H1 (cell line): ENCODE measurements around the gene CD164L2. TPM values are rescaled to one million over a fixed set of nuclear protein-coding genes. Genes with fewer than 3 reads are reported as not detected.

Experiments
- CTCF ChIA-PET: fragments of 300-600 bp; sonication (Branson Sonifier 250); formaldehyde crosslinking; loops from one replicate; lab custom pipeline; 2021; ENCODE audit not compliant: partially characterized antibody; lab: Charles Lee
- POLR2A ChIA-PET: fragments of 300-600 bp; sonication (Branson Sonifier 250); formaldehyde crosslinking; loops from one replicate; lab custom pipeline; 2021; ENCODE audit warnings: inconsistent platforms; ENCODE audit not compliant: partially characterized antibody; lab: Charles Lee
- DNase-seq, 2 experiments: peaks; one replicate each; pipeline versions ENCODE4 v3.0.0 to v3.0.0-alpha.2; 2010 to 2022; ENCODE audit warnings: low spot score in 2 of 2, low read depth in 1 of 2, mixed read lengths in 1 of 2
- FAIRE-seq: peaks from 2 replicates; lab custom pipeline; 2011; peaks lifted over from hg19 to GRCh38; lab: Jason Lieb, UNC
- H2AFZ ChIP-seq: 2 replicates; pipeline ENCODE4 v1.8.1; 2012; ENCODE audit warnings: low read length, inconsistent platforms
- H2AK5ac ChIP-seq: 2 replicates; pipeline ENCODE4 v1.6.1; 2013; ENCODE audit warnings: low read depth, low read length
- H2BK120ac ChIP-seq: replicated peaks from 2 replicates; pipeline ENCODE3; 2013; ENCODE audit warnings: low read depth, low read length, inconsistent platforms
- H2BK12ac ChIP-seq: 2 replicates; pipeline ENCODE4 v1.6.1; 2013; ENCODE audit warnings: low read depth, low read length
- H2BK15ac ChIP-seq: 2 replicates; pipeline ENCODE4 v1.6.1; 2013; ENCODE audit warnings: low read length
- H2BK20ac ChIP-seq: 2 replicates; pipeline ENCODE4 v1.6.1; 2013; ENCODE audit warnings: low read length
- H2BK5ac ChIP-seq: 2 replicates; pipeline ENCODE4 v1.6.1; 2013; ENCODE audit warnings: low read depth, low read length
- H3K14ac ChIP-seq: 2 replicates; pipeline ENCODE4 v1.6.1; 2013; ENCODE audit warnings: inconsistent platforms; ENCODE audit not compliant: insufficient read length
- H3K18ac ChIP-seq: 2 replicates; pipeline ENCODE4 v1.6.1; 2013; ENCODE audit warnings: low read length; ENCODE audit errors: extremely low read depth
- H3K23ac ChIP-seq: 2 replicates; pipeline ENCODE4 v1.6.1; 2013; ENCODE audit warnings: inconsistent platforms; ENCODE audit not compliant: insufficient read length
- H3K23me2 ChIP-seq: 2 replicates; pipeline ENCODE4 v1.6.1; 2013; ENCODE audit warnings: low read depth, low read length
- H3K27ac ChIP-seq: 2 replicates; pipeline ENCODE4 v1.6.1; 2011; ENCODE audit warnings: low read depth, low read length, inconsistent platforms
- H3K27me3 ChIP-seq, 4 experiments: replicated peaks in 1 of 4; 1 replicate in 1 of 4; 2 replicates in 3 of 4; pipeline versions ENCODE4 v1.6.1 to v1.8.1; 2011 to 2013; ENCODE audit warnings: low read length in 3 of 4, mild to moderate bottlenecking in 3 of 4, inconsistent platforms in 2 of 4, mixed read lengths in 2 of 4, moderate library complexity in 1 of 4; ENCODE audit not compliant: control insufficient read depth in 3 of 4, insufficient read depth in 3 of 4; ENCODE audit errors: extremely low read depth in 1 of 4
- H3K36me3 ChIP-seq, 4 experiments: 2 replicates each; pipeline versions ENCODE4 v1.6.1 to v1.8.1; 2011 to 2013; ENCODE audit warnings: mild to moderate bottlenecking in 4 of 4, low read length in 3 of 4, moderate library complexity in 2 of 4, control low read depth in 1 of 4, inconsistent platforms in 1 of 4; ENCODE audit not compliant: insufficient read depth in 4 of 4, control insufficient read depth in 2 of 4
- H3K4ac ChIP-seq: replicated peaks from 2 replicates; pipeline ENCODE3; 2013; ENCODE audit warnings: low read length, low read depth, mixed read lengths, inconsistent platforms; ENCODE audit not compliant: insufficient read length
- H3K4me1 ChIP-seq, 4 experiments: replicated peaks in 1 of 4; 1 replicate in 1 of 4; 2 replicates in 3 of 4; pipeline versions ENCODE4 v1.6.1 to v1.8.1; 2011 to 2013; ENCODE audit warnings: low read length in 3 of 4, inconsistent platforms in 2 of 4, mixed read lengths in 1 of 4; ENCODE audit not compliant: insufficient read depth in 4 of 4, control insufficient read depth in 3 of 4
- H3K4me2 ChIP-seq, 2 experiments: 2 replicates each; pipeline versions ENCODE4 v1.6.1 to v1.8.1; 2011 to 2013; ENCODE audit warnings: low read depth in 2 of 2, low read length in 2 of 2, control low read depth in 1 of 2, inconsistent platforms in 1 of 2, mild to moderate bottlenecking in 1 of 2; ENCODE audit not compliant: insufficient read depth in 1 of 2
- H3K4me3 ChIP-seq, 4 experiments: fragments of 200-600, 300-600 bp in 1 of 4; sonication (generic), shearing (Covaris generic), sonication (Bioruptor Twin) in 1 of 4; 2 replicates each; pipeline versions ENCODE4 v1.5.1 to v1.8.1; 2011 to 2016; ENCODE audit warnings: low read length in 4 of 4, low read depth in 3 of 4, control low read depth in 2 of 4, inconsistent platforms in 2 of 4, mild to moderate bottlenecking in 2 of 4, mixed read lengths in 1 of 4, moderate library complexity in 1 of 4; ENCODE audit not compliant: insufficient read depth in 2 of 4; ENCODE audit errors: extremely low read depth in 1 of 4
- H3K56ac ChIP-seq: replicated peaks from 2 replicates; pipeline ENCODE3; 2013; ENCODE audit warnings: low read depth, mild to moderate bottlenecking, mixed read lengths, low read length, inconsistent platforms; ENCODE audit not compliant: insufficient read length
- H3K79me1 ChIP-seq: 2 replicates; pipeline ENCODE4 v1.6.1; 2013; ENCODE audit warnings: low read depth, low read length, control low read depth
- H3K79me2 ChIP-seq, 2 experiments: 2 replicates each; pipeline versions ENCODE4 v1.6.1 to v1.8.1; 2012 to 2013; ENCODE audit warnings: low read length in 2 of 2, mild to moderate bottlenecking in 2 of 2, inconsistent platforms in 1 of 2; ENCODE audit not compliant: insufficient read depth in 2 of 2, control insufficient read depth in 1 of 2
- H3K9ac ChIP-seq, 4 experiments: replicated peaks in 1 of 4; 1 replicate in 1 of 4; 2 replicates in 3 of 4; pipeline versions ENCODE4 v1.6.1 to v1.8.1; 2011 to 2013; ENCODE audit warnings: low read depth in 3 of 4, low read length in 3 of 4, control low read depth in 2 of 4, mild to moderate bottlenecking in 2 of 4, moderate library complexity in 2 of 4, inconsistent platforms in 1 of 4; ENCODE audit errors: extremely low read depth in 1 of 4
- H3K9me3 ChIP-seq, 2 experiments: 2 replicates each; pipeline versions ENCODE4 v1.6.1 to v1.8.1; 2012 to 2013; ENCODE audit warnings: mild to moderate bottlenecking in 2 of 2, moderate library complexity in 2 of 2, control low read depth in 1 of 2, inconsistent platforms in 1 of 2, low read depth in 1 of 2, low read length in 1 of 2, mixed read lengths in 1 of 2; ENCODE audit not compliant: insufficient read depth in 2 of 2
- H4K20me1 ChIP-seq, 2 experiments: replicated peaks in 1 of 2; 2 replicates each; pipeline versions ENCODE3 to v1.8.1; 2011 to 2013; ENCODE audit warnings: inconsistent platforms in 2 of 2, low read length in 2 of 2, mild to moderate bottlenecking in 1 of 2; ENCODE audit not compliant: insufficient read depth in 2 of 2, control insufficient read depth in 1 of 2
- H4K5ac ChIP-seq: 2 replicates; pipeline ENCODE4 v1.6.1; 2013; ENCODE audit warnings: low read length, low read depth, mixed read lengths, inconsistent platforms; ENCODE audit not compliant: insufficient read length
- H4K8ac ChIP-seq: 2 replicates; pipeline ENCODE4 v1.8.0; 2013; ENCODE audit warnings: mild to moderate bottlenecking, moderate library complexity, low read length, inconsistent platforms; ENCODE audit not compliant: insufficient read depth; ENCODE audit errors: extremely low read depth
- H4K91ac ChIP-seq: replicated peaks from 2 replicates; pipeline ENCODE3; 2013; ENCODE audit warnings: low read length, mixed read lengths, inconsistent platforms; ENCODE audit not compliant: insufficient read length
- RAD21 ChIP-seq, 2 experiments: IDR thresholded peaks in 1 of 2; conservative IDR thresholded peaks in 1 of 2; 2 replicates each; pipeline ENCODE4 v1.6.1; 2011; ENCODE audit warnings: low read depth in 2 of 2, low read length in 2 of 2, improper control_type of control experiment in 1 of 2, inconsistent platforms in 1 of 2, mild to moderate bottlenecking in 1 of 2, moderate library complexity in 1 of 2
- SP1 ChIP-seq: IDR thresholded peaks from 2 replicates; pipeline ENCODE4 v1.6.1; 2011; ENCODE audit warnings: low read depth, low read length
- TEAD4 ChIP-seq: IDR thresholded peaks from 2 replicates; pipeline ENCODE4 v1.6.1; 2012; ENCODE audit warnings: low read depth, low read length, inconsistent platforms, mixed read lengths
- WGBS, 2 experiments: shearing (Covaris generic) in 1 of 2; methylation state at CpG; one replicate each; pipeline versions ENCODE4 v1.1.6 to v1.1.7; 2013 to 2015; ENCODE audit warnings: low lambda C conversion rate in 2 of 2, mixed read lengths in 2 of 2, inconsistent platforms in 1 of 2, low coverage in 1 of 2, missing lambda C conversion rate in 1 of 2; ENCODE audit not compliant: insufficient replicate concordance in 2 of 2, insufficient coverage in 1 of 2, insufficient read length in 1 of 2; ENCODE audit errors: extremely low coverage in 1 of 2, missing lambda C conversion rate in 1 of 2; 5-methylcytosine and 5-hydroxymethylcytosine counted together
- polyA plus RNA-seq, 7 experiments: library from polyadenylated mRNA; depleted of rRNA in 3 of 7; stranded (reverse) in 5 of 7; unstranded in 2 of 7; fragments of >200 nt in 5 of 7; fragments of 200-250 nt in 2 of 7; gene quantifications; 1 replicate in 5 of 7; 2 replicates in 1 of 7; 4 replicates in 1 of 7; pipeline versions ENCODE4 v1.2.1 to v1.2.3, GENCODE V29; 2011 to 2013; ENCODE audit warnings: missing spikeins in 2 of 7, mixed read lengths in 2 of 7
- total RNA-seq: library from RNA; stranded (reverse); fragmentation: NEBNext Ultra II Directional; extraction: Animal tissue kit (Norgen Biotek cat#: 25700); gene quantifications from 2 replicates; pipeline ENCODE4 v1.2.1, GENCODE V29; 2021

The CD164L2 gene
- total and polyA plus RNA-seq, 2 of the 8 experiments (the other 6 are each of a cell fraction or from before 2014, with no cell fraction given): 3.3 TPM

- 0 out of 2 replicates have a peak overlapping the region, but pooled peaks have one; percentile 69 for H2AK5ac ChIP-seq
- peaks cover 0 to 6% of the 10 kb centered on the region in 2 experiments for H4K20me1 ChIP-seq
- H3K18ac ChIP-seq: peak overlapping the region; percentile 74
- peaks cover 0 to 13% (median 3%) of the 10 kb centered on the region in 4 experiments; a peak in 2 of 8 replicates for H3K36me3 ChIP-seq
- POLR2A ChIA-PET: interaction anchor here (0.6 to 3.7 kb wide), 8 partner anchors 10 to 142 kb away, joined by 3 to 23 read pairs (median 4); partner anchors contain the start of gene WASF2
- H2BK20ac ChIP-seq: 0 out of 2 replicates have a peak overlapping the region, but pooled peaks have one; percentile 66
- H2AFZ ChIP-seq: no peak overlapping the region
- 0 out of 2 replicates have a peak overlapping the region, but pooled peaks have one; percentile 3 for H3K27ac ChIP-seq
- H3K4me1 ChIP-seq: peaks cover 17 to 31% (median 22%) of the 10 kb centered on the region in 4 experiments
- H3K4me3 ChIP-seq: peak overlapping the region in 1 of 4 experiments; percentile 12; a peak in 1 of 8 replicates
- no peak overlapping the region for H2BK15ac ChIP-seq
- FAIRE-seq: no peak
- H2BK5ac ChIP-seq: peak overlapping the region; percentile 85
- H3K4me2 ChIP-seq: peak overlapping the region; percentile 36 to 40; a peak in 3 of 4 replicates
- H2BK12ac ChIP-seq: peak overlapping the region; percentile 97
- H2BK120ac ChIP-seq: no peak overlapping the region
- H4K5ac ChIP-seq: no peak overlapping the region
- H3K9ac ChIP-seq: no peak overlapping the region; a peak in 2 of 7 replicates
- H3K4ac ChIP-seq: no peak overlapping the region
- no peak overlapping the region for H3K14ac ChIP-seq
- H3K9me3 ChIP-seq: no peaks in the 10 kb centered on the region
- H3K23ac ChIP-seq: no peak overlapping the region
- no peaks in the 10 kb centered on the region for H3K27me3 ChIP-seq
- H3K56ac ChIP-seq: no peak overlapping the region
- no peak for TF ChIP-seq SP1
- peak; percentile 45; the same call in 1 of the 2 replicates for TF ChIP-seq TEAD4
- TF ChIP-seq RAD21 (IDR thresholded peaks at IDR 0.05 in 1 of 2, conservative IDR thresholded peaks at IDR 0.05 in 1 of 2; ENCODE audit: low read depth in 2 of 2, low read length in 2 of 2): peak in 1 of 2 experiments; percentile 23; a peak in 2 of 4 replicates
- H3K79me1 ChIP-seq: peaks cover 11% of the 10 kb centered on the region; the same call in 1 of the 2 replicates
- 59% methylated on average over 14 of the region's 17 CpGs; no CpG with 5 or more reads in 1 of the 2 experiments for WGBS, 2 experiments
- H4K91ac ChIP-seq: no peak overlapping the region
- no peak for DNase-seq
- no peak overlapping the region for H4K8ac ChIP-seq
- CTCF ChIA-PET: interaction anchor here (0.6 to 37.8 kb wide), 14 partner anchors 11 to 241 kb away, joined by 3 to 863 read pairs (median 4); no protein-coding TSS in a partner anchor
- H3K23me2 ChIP-seq: no peaks in the 10 kb centered on the region
- peaks cover 0 to 30% of the 10 kb centered on the region in 2 experiments; a peak in 2 of 4 replicates for H3K79me2 ChIP-seq
Observed at GRCh38 chr1:27428316-27429028, 45.3 kb upstream of the CD164L2 start.
